Endodermal cell (in vitro differentiated cells): ENCODE measurements around the gene PRRX1. TPM values are rescaled to one million over a fixed set of nuclear protein-coding genes. Genes with fewer than 3 reads are reported as not detected.

Source experiments
- DNase-seq: peaks from one replicate; pipeline ENCODE4 v3.0.0-alpha.2; 2017
- H3K27ac ChIP-seq: 2 replicates; pipeline ENCODE4 v1.5.1; 2013; ENCODE audit warnings: mild to moderate bottlenecking, low read depth, low read length, moderate library complexity
- H3K27me3 ChIP-seq: 2 replicates; pipeline ENCODE4 v1.6.1; 2013; ENCODE audit warnings: mild to moderate bottlenecking, low read length, moderate library complexity; ENCODE audit not compliant: insufficient read depth, control insufficient read depth, poor library complexity, severe bottlenecking
- H3K36me3 ChIP-seq: 2 replicates; pipeline ENCODE4 v1.7.0; 2013; ENCODE audit warnings: mild to moderate bottlenecking, low read length, moderate library complexity; ENCODE audit not compliant: control insufficient read depth, insufficient read depth
- H3K4me1 ChIP-seq: one replicate; pipeline ENCODE4 v1.7.0; 2013; ENCODE audit warnings: low read length; ENCODE audit not compliant: control insufficient read depth, insufficient read depth
- H3K4me3 ChIP-seq: 2 replicates; pipeline ENCODE4 v1.5.1; 2013; ENCODE audit warnings: mild to moderate bottlenecking, low read length, moderate library complexity
- H3K9ac ChIP-seq: 2 replicates; pipeline ENCODE4 v1.6.1; 2013; ENCODE audit warnings: mild to moderate bottlenecking, low read length, moderate library complexity; ENCODE audit not compliant: poor library complexity, severe bottlenecking; ENCODE audit errors: extremely low read depth
- H3K9me3 ChIP-seq: 2 replicates; pipeline ENCODE4 v1.6.1; 2013; ENCODE audit warnings: mild to moderate bottlenecking, low read length, moderate library complexity; ENCODE audit not compliant: control insufficient read depth
- H3K27ac Mint-ChIP-seq: 2 replicates; pipeline ENCODE4 v1.8.0; 2020; ENCODE audit warnings: mixed read lengths
- H3K27me3 Mint-ChIP-seq: 2 replicates; pipeline ENCODE4 v1.8.0; 2021; ENCODE audit warnings: mild to moderate bottlenecking, mixed read lengths; ENCODE audit not compliant: insufficient read depth
- H3K36me3 Mint-ChIP-seq: 2 replicates; pipeline ENCODE4 v1.8.0; 2020; ENCODE audit warnings: low read depth, mixed read lengths
- H3K4me1 Mint-ChIP-seq: 2 replicates; pipeline ENCODE4 v1.8.0; 2020; ENCODE audit warnings: mixed read lengths
- H3K4me3 Mint-ChIP-seq: 2 replicates; pipeline ENCODE4 v1.8.0; 2020; ENCODE audit warnings: mild to moderate bottlenecking, moderate library complexity, mixed read lengths
- H3K9me3 Mint-ChIP-seq: 2 replicates; pipeline ENCODE4 v1.8.0; 2020; ENCODE audit warnings: mild to moderate bottlenecking, mixed read lengths
- CTCF ChIP-seq: fragments of 200-600 bp; sonication (generic); conservative IDR thresholded peaks from 2 replicates; pipeline ENCODE4 v1.5.0; 2021; ENCODE audit warnings: antibody characterized with exemption, mild to moderate bottlenecking
- WGBS, 2 experiments: methylation state at CpG; one replicate each; pipeline versions ENCODE4 v1.1.5 to v1.1.7; 2013; ENCODE audit warnings: missing lambda C conversion rate in 2 of 2, mixed read lengths in 1 of 2; ENCODE audit not compliant: insufficient coverage in 1 of 2, insufficient read length in 1 of 2; 5-methylcytosine and 5-hydroxymethylcytosine counted together
- total RNA-seq, 2 donors: library from RNA; stranded (reverse); fragmentation: NEBNext Ultra II Directional in 1 of 2; extraction: Animal tissue kit (Norgen Biotek cat#: 25700) in 1 of 2; gene quantifications; 2 replicates in 1 of 2; 3 replicates in 1 of 2; pipeline ENCODE4 v1.2.1, GENCODE V29; 2021

The PRRX1 gene
- total RNA-seq, 2 donors from 2014 or later, result not detected

- Histone ChIP-seq H3K9ac (no peak overlapping the region), H3K9me3 (no peaks in the 10 kb centered on the region), H3K27me3 (no peaks in the 10 kb centered on the region), H3K27ac (no peak overlapping the region), H3K36me3 (no peaks in the 10 kb centered on the region), H3K4me1 (no peaks in the 10 kb centered on the region), H3K4me3 (no peak overlapping the region)
- WGBS, 2 experiments, result 87 to 94% methylated on average over 5 of the region's 5 CpGs
- DNase-seq, result no peak
- Mint-ChIP-seq H3K9me3 (no peaks in the 10 kb centered on the region), H3K4me3 (no peak overlapping the region), H3K36me3 (no peaks in the 10 kb centered on the region), H3K4me1 (no peaks in the 10 kb centered on the region), H3K27ac (no peak overlapping the region), H3K27me3 (no peaks in the 10 kb centered on the region)
- TF ChIP-seq CTCF, result no peak
These were observed 50.2 kb downstream of the PRRX1 start for GRCh38 chr1:170714163-170714562.

- no peak for TF ChIP-seq CTCF
These were observed 51.0 kb downstream of the PRRX1 start for GRCh38 chr1:170714938-170715337.

GRCh38 chr1:170716835-170717429 lies 53.0 kb downstream of the PRRX1 start:
- Histone ChIP-seq H3K27ac (no peak overlapping the region), H3K36me3 (no peaks in the 10 kb centered on the region), H3K4me3 (no peak overlapping the region), H3K27me3 (no peaks in the 10 kb centered on the region), H3K9me3 (no peaks in the 10 kb centered on the region), H3K9ac (no peak overlapping the region), H3K4me1 (no peaks in the 10 kb centered on the region)
- TF ChIP-seq CTCF, result no peak
- Mint-ChIP-seq H3K27ac (no peak overlapping the region), H3K36me3 (no peaks in the 10 kb centered on the region), H3K4me1 (no peaks in the 10 kb centered on the region), H3K27me3 (no peaks in the 10 kb centered on the region), H3K9me3 (no peaks in the 10 kb centered on the region), H3K4me3 (no peak overlapping the region)
- no peak for DNase-seq
- 92% methylated on average over 3 of the region's 3 CpGs; no CpG with 5 or more reads in 1 of the 2 experiments for WGBS, 2 experiments

More at GRCh38 chr1:170714938-170715337, 51.0 kb downstream of the PRRX1 start:
- Mint-ChIP-seq H3K4me1 (no peaks in the 10 kb centered on the region), H3K9me3 (no peaks in the 10 kb centered on the region), H3K36me3 (no peaks in the 10 kb centered on the region), H3K27me3 (no peaks in the 10 kb centered on the region), H3K4me3 (no peak overlapping the region), H3K27ac (no peak overlapping the region)
- no peak for DNase-seq
- WGBS, 2 experiments, result 80% methylated on average over 1 of the region's 1 CpG; no CpG with 5 or more reads in 1 of the 2 experiments
- Histone ChIP-seq H3K27ac (no peak overlapping the region), H3K4me1 (no peaks in the 10 kb centered on the region), H3K36me3 (no peaks in the 10 kb centered on the region), H3K4me3 (no peak overlapping the region), H3K9ac (no peak overlapping the region), H3K9me3 (no peaks in the 10 kb centered on the region), H3K27me3 (no peaks in the 10 kb centered on the region)
